ENCODE measurements around the gene PPP2R2C. TPM values are rescaled to one million over a fixed set of nuclear protein-coding genes. Genes with fewer than 3 reads are reported as not detected.

PPP2R2C gene
- polyA plus RNA-seq, 3 donors = 0.36 to 0.51 (median 0.41) TPM

GRCh38 chr4:6494431-6495295 is 22.2 kb upstream of the PPP2R2C start:
- DNase-seq = no peak

GRCh38 chr4:6493658-6494304 is 21.4 kb upstream of the PPP2R2C start:
- DNase-seq = peak; percentile 73

GRCh38 chr4:6492861-6493657 is 20.6 kb upstream of the PPP2R2C start:
- DNase-seq = no peak

- DNase-seq = no peak
Measured at GRCh38 chr4:6492027-6492590, 19.7 kb upstream of the PPP2R2C start.

- no peak for DNase-seq
Measured at GRCh38 chr4:6491235-6491634, 18.8 kb upstream of the PPP2R2C start.

- no peak for DNase-seq
Measured at GRCh38 chr4:6489927-6490326, 17.5 kb upstream of the PPP2R2C start.

- no peak for DNase-seq
Measured at GRCh38 chr4:6487466-6487865, 15.1 kb upstream of the PPP2R2C start.

- DNase-seq = no peak
Measured at GRCh38 chr4:6480534-6481088, 8.2 kb upstream of the PPP2R2C start.

- no peak for DNase-seq
Measured at GRCh38 chr4:6478546-6479220, 6.3 kb upstream of the PPP2R2C start.

GRCh38 chr4:6476893-6477292 is 4.5 kb upstream of the PPP2R2C start:
- no peak for DNase-seq

- no peak for DNase-seq
Measured at GRCh38 chr4:6475492-6476020, 3.1 kb upstream of the PPP2R2C start.

GRCh38 chr4:6474705-6475457 is 2.5 kb upstream of the PPP2R2C start:
- DNase-seq = no peak

- no peak for DNase-seq
Measured at GRCh38 chr4:6474053-6474568, 1.7 kb upstream of the PPP2R2C start.

- no peak for DNase-seq
Measured at GRCh38 chr4:6473264-6474052, 1.0 kb upstream of the PPP2R2C start.

GRCh38 chr4:6472008-6472386 is 417 bp downstream of the PPP2R2C start:
- no peak for DNase-seq

GRCh38 chr4:6471307-6472007 is 957 bp downstream of the PPP2R2C start:
- no peak for DNase-seq

GRCh38 chr4:6470502-6471306 is 1.7 kb downstream of the PPP2R2C start:
- no peak for DNase-seq
